GM12865 (cell line): ENCODE data around the gene ZNF444.
"Not testable (repeated sequence)": the region's sequence is repeated elsewhere in the genome, so short reads cannot be mapped to it uniquely, and the experiment has no call there.

Source experiments
- DNase-seq: peaks from one replicate; pipeline ENCODE4 v3.0.0; 2010; ENCODE audit warnings: low read depth
- H3K4me3 ChIP-seq: 2 replicates; pipeline ENCODE4 v1.5.1; 2011; ENCODE audit warnings: mild to moderate bottlenecking, low read depth, low read length, control low read depth
- TF ChIP-seq, protein P1 (sequence below): IDR thresholded peaks from 2 replicates; pipeline ENCODE4 v1.5.1; 2011; ENCODE audit warnings: low read length, control low read depth, low read depth, inconsistent platforms; ENCODE audit not compliant: insufficient read depth; ENCODE audit errors: missing control alignments

ZNF444 gene

DNA sequence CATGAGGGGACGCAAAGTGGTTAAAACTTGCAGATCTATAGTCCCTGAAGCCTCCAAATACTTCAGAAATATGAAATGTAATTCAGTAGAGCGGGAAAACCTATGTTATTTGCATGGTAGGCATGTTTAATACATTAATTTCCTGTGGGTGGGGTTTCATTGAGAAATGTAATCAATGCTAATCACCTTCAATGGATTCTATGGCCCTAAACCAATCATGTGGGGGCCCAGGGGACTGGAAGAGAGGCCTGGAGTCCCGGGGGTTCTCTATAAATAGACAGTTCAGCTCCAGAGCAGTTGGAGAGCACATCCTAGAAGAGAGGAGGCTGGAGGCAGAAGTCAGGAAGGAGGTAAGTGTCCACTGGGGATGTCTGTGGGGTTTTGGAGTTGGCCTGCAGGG, 60.9 kb downstream of the ZNF444 start, which contains the start of gene ZSCAN5C:
TSS of gene ZSCAN5C (plus strand) at position 301 of the 400 bp plus-strand sequence. CDS start 3,641 bp downstream, outside the sequence.
- TF ChIP-seq, protein P1, sequence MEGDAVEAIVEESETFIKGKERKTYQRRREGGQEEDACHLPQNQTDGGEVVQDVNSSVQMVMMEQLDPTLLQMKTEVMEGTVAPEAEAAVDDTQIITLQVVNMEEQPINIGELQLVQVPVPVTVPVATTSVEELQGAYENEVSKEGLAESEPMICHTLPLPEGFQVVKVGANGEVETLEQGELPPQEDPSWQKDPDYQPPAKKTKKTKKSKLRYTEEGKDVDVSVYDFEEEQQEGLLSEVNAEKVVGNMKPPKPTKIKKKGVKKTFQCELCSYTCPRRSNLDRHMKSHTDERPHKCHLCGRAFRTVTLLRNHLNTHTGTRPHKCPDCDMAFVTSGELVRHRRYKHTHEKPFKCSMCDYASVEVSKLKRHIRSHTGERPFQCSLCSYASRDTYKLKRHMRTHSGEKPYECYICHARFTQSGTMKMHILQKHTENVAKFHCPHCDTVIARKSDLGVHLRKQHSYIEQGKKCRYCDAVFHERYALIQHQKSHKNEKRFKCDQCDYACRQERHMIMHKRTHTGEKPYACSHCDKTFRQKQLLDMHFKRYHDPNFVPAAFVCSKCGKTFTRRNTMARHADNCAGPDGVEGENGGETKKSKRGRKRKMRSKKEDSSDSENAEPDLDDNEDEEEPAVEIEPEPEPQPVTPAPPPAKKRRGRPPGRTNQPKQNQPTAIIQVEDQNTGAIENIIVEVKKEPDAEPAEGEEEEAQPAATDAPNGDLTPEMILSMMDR, result no peak
- no peak within 1 kb of the TSS for H3K4me3 ChIP-seq
- no peak for DNase-seq

DNA sequence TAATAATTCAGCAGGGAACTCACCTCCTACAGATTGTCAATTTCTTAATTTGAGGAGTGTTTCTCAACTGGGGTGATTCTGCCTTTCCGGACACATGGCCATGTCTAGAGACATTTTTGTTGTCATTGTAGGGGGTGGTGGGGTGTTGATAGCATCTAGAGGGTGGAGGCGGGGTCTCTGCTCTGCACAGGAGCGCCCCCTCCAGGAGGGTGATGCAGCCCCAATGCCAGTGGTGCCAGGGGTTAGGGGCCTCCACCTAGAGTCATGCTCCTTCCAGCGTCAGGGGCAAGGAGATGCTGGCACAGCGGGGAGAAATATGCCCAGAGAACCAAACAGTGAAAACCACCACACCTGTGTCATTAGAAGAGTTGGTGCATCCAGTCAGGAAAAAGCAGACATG, 66.5 kb downstream of the ZNF444 start:
- not testable (repeated sequence) for H3K4me3 ChIP-seq, DNase-seq

DNA sequence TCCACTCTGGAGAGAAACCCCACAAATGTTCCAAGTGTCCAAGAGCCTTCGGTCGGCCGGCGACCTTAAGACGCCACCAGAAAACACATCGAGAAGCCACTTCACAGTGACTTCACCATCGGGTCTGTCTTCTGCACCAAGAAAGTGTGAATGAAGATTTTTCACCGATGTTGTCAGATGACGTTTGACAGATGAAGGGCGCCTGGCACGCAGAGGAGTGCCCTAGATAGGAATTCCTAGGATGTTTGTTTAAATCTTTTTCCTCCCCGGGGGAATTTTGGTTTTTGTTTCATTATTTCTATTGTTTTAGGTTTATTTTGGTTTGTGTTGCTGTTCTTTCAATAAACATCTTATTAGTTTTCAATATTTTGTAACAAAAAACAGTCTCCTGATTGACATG, 68.0 kb downstream of the ZNF444 start:
- no peak overlapping the region for H3K4me3 ChIP-seq
- TF ChIP-seq, protein P1, result no peak
- no peak for DNase-seq

DNA sequence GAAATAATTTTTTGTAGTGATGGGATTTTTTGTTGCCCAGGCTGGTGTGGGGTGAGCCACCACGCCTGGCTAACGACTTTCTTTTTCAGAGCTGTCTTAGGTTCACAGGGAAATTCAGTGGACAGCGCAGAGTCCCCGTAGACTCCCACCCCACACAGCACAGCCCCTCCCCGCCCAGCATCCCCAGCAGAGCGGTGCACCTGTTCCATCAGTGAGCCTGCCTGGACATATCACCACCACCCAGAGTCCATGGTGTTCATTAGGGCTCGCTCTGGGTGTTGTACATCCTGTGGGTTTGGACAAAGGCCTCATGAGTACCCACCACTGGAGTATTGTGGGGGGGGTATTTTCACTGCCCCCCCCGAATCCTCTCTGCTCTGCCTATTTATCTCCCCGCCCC, 68.9 kb downstream of the ZNF444 start:
- not testable (repeated sequence) for DNase-seq, H3K4me3 ChIP-seq
